SU-DHL-6 (cell line): ENCODE data around the gene CRTAP.
"Not testable (repeated sequence)": the region's sequence is repeated elsewhere in the genome, so short reads cannot be mapped to it uniquely, and the experiment has no call there.

Experiments
- H2AFZ ChIP-seq: fragments of 200-600 bp; sonication (generic); 2 replicates; pipeline ENCODE4 v1.6.1; 2014; ENCODE audit warnings: low read depth, mild to moderate bottlenecking, moderate library complexity, mixed read lengths, antibody characterized with exemption, low read length; ENCODE audit not compliant: severe bottlenecking
- H3F3A ChIP-seq: fragments of 200-600 bp; shearing (Covaris generic); 2 replicates; pipeline ENCODE4 v1.6.0; 2016; ENCODE audit warnings: antibody characterized with exemption, mild to moderate bottlenecking; ENCODE audit not compliant: insufficient read depth
- H3K27ac ChIP-seq: fragments of 200-600 bp; sonication (generic); 2 replicates; pipeline ENCODE4 v1.5.1; 2016; ENCODE audit warnings: low read depth, mild to moderate bottlenecking, low read length, moderate library complexity, mixed read lengths
- H3K27me3 ChIP-seq: fragments of 200-600 bp; sonication (generic), shearing (Covaris generic); 2 replicates; pipeline ENCODE4 v1.6.0; 2014; ENCODE audit warnings: mild to moderate bottlenecking, low read length
- H3K36me3 ChIP-seq: fragments of 200-600 bp; sonication (generic); 2 replicates; pipeline ENCODE4 v1.6.1; 2014; ENCODE audit warnings: mild to moderate bottlenecking, low read length, mixed read lengths
- H3K4me2 ChIP-seq: fragments of 300-600, 200-600 bp; shearing (Covaris generic), sonication (generic); 2 replicates; pipeline ENCODE4 v1.6.0; 2014; ENCODE audit warnings: low read length, low read depth, mild to moderate bottlenecking; ENCODE audit not compliant: poor library complexity, severe bottlenecking
- H3K4me3 ChIP-seq: fragments of 200-600 bp; sonication (generic); 2 replicates; pipeline ENCODE4 v1.5.1; 2014; ENCODE audit warnings: antibody characterized with exemption, low read length, mild to moderate bottlenecking, mixed read lengths; ENCODE audit not compliant: insufficient read depth, poor library complexity, severe bottlenecking
- H3K79me2 ChIP-seq: fragments of 200-600 bp; sonication (generic); 2 replicates; pipeline ENCODE4 v1.6.1; 2014; ENCODE audit warnings: mild to moderate bottlenecking, low read length, moderate library complexity; ENCODE audit not compliant: insufficient read depth
- H3K9ac ChIP-seq: fragments of 200-600 bp; sonication (generic); 2 replicates; pipeline ENCODE4 v1.7.0; 2014; ENCODE audit warnings: mild to moderate bottlenecking, low read length
- H3K9me2 ChIP-seq: fragments of 200-600 bp; sonication (generic); replicated peaks from 2 replicates; pipeline ENCODE4 v1.6.1; 2014; ENCODE audit warnings: low read length; ENCODE audit not compliant: insufficient read depth
- H3K9me3 ChIP-seq: fragments of 200-600 bp; sonication (generic); 2 replicates; pipeline ENCODE4 v1.6.1; 2014; ENCODE audit warnings: low read length, mixed read lengths; ENCODE audit not compliant: insufficient read depth
- H4K20me1 ChIP-seq: fragments of 200-600 bp; sonication (generic); 2 replicates; pipeline ENCODE4 v1.6.1; 2014; ENCODE audit warnings: low read depth, mild to moderate bottlenecking, antibody characterized with exemption, low read length, moderate library complexity, mixed read lengths
- CTCF ChIP-seq: fragments of 200-600 bp; sonication (generic); IDR thresholded peaks from one replicate; pipeline ENCODE4 v1.5.1; 2017; ENCODE audit warnings: antibody characterized with exemption, mild to moderate bottlenecking, low read length, moderate library complexity; ENCODE audit not compliant: insufficient read depth, poor library complexity, severe bottlenecking
- EZH2phosphoT487 ChIP-seq: fragments of 200-600 bp; sonication (generic), shearing (Covaris generic); conservative IDR thresholded peaks from 2 replicates; pipeline ENCODE4 v1.6.1; 2018; ENCODE audit warnings: mild to moderate bottlenecking, antibody characterized with exemption, low read length, moderate library complexity, mixed read lengths

The CRTAP gene

GRCh38 chr3:33075995-33076394 lies 37.8 kb upstream of the CRTAP start:
- Histone ChIP-seq H3K9me3 (no peaks in the 10 kb centered on the region), H3K9me2 (no peaks in the 10 kb centered on the region), H3K9ac (no peak overlapping the region), H3F3A (no peaks in the 10 kb centered on the region), H3K27me3 (no peaks in the 10 kb centered on the region), H2AFZ (no peak overlapping the region), H3K36me3 (no peaks in the 10 kb centered on the region), H3K4me3 (no peak overlapping the region), H3K4me2 (no peak overlapping the region), H3K79me2 (no peaks in the 10 kb centered on the region; the same call in 1 of the 2 replicates), H4K20me1 (no peaks in the 10 kb centered on the region), H3K27ac (no peak overlapping the region)
- TF ChIP-seq CTCF (no peak), EZH2phosphoT487 (no peak)

GRCh38 chr3:33076952-33077351 lies 36.9 kb upstream of the CRTAP start:
- Histone ChIP-seq H3K4me2 (no peak overlapping the region), H3F3A (no peaks in the 10 kb centered on the region), H3K27me3 (no peaks in the 10 kb centered on the region), H3K9ac (no peak overlapping the region), H4K20me1 (no peaks in the 10 kb centered on the region), H3K79me2 (no peaks in the 10 kb centered on the region; the same call in 1 of the 2 replicates), H3K4me3 (no peak overlapping the region), H3K27ac (no peak overlapping the region), H3K9me3 (no peaks in the 10 kb centered on the region), H3K9me2 (no peaks in the 10 kb centered on the region), H3K36me3 (no peaks in the 10 kb centered on the region), H2AFZ (no peak overlapping the region)
- TF ChIP-seq EZH2phosphoT487 (no peak), CTCF (no peak)

GRCh38 chr3:33077976-33078375 lies 35.8 kb upstream of the CRTAP start:
- Histone ChIP-seq H3K4me3 (no peak overlapping the region), H3K9me3 (no peaks in the 10 kb centered on the region), H3K4me2 (no peak overlapping the region), H3K27me3 (no peaks in the 10 kb centered on the region), H3K9me2 (no peaks in the 10 kb centered on the region), H3K79me2 (no peaks in the 10 kb centered on the region; the same call in 1 of the 2 replicates), H2AFZ (no peak overlapping the region), H3K36me3 (no peaks in the 10 kb centered on the region), H3K9ac (no peak overlapping the region), H4K20me1 (no peaks in the 10 kb centered on the region), H3F3A (no peaks in the 10 kb centered on the region), H3K27ac (no peak overlapping the region)
- TF ChIP-seq CTCF: no peak
- no peak for TF ChIP-seq EZH2phosphoT487

- H3K9me2 ChIP-seq, H3K9me3 ChIP-seq, H3K9ac ChIP-seq, H2AFZ ChIP-seq, H3K4me2 ChIP-seq, H3K4me3 ChIP-seq, H3K27me3 ChIP-seq, H4K20me1 ChIP-seq, H3K27ac ChIP-seq, H3K36me3 ChIP-seq, H3F3A ChIP-seq: not testable (repeated sequence)
- peaks cover 12% of the 10 kb centered on the region for H3K79me2 ChIP-seq
Observed at GRCh38 chr3:33079813-33080212, 34.0 kb upstream of the CRTAP start.
